Fibroblast of pulmonary artery (primary cell): ENCODE data around the gene COX6A2.
"Not testable (repeated sequence)": the region's sequence is repeated elsewhere in the genome, so short reads cannot be mapped to it uniquely, and the experiment has no call there.

ENCODE experiments used
- DNase-seq: peaks from one replicate; pipeline ENCODE4 v3.0.0-alpha.2; 2010; ENCODE audit warnings: low read depth
- H3K4me3 ChIP-seq: replicated peaks from 2 replicates; pipeline ENCODE4 v1.5.1; 2011; ENCODE audit warnings: low read depth, mild to moderate bottlenecking, control low read depth, low read length, moderate library complexity
- TF ChIP-seq, protein P1 (sequence below): IDR thresholded peaks from 2 replicates; pipeline ENCODE4 v1.5.1; 2011; ENCODE audit warnings: mild to moderate bottlenecking, control low read depth, low read length, inconsistent platforms; ENCODE audit errors: missing control alignments

The COX6A2 gene

GRCh38 chr16:31455601-31456314 lies 27.6 kb upstream of the COX6A2 start:
- DNase-seq, result no peak
- H3K4me3 ChIP-seq, result no peak overlapping the region
- TF ChIP-seq, protein P1, sequence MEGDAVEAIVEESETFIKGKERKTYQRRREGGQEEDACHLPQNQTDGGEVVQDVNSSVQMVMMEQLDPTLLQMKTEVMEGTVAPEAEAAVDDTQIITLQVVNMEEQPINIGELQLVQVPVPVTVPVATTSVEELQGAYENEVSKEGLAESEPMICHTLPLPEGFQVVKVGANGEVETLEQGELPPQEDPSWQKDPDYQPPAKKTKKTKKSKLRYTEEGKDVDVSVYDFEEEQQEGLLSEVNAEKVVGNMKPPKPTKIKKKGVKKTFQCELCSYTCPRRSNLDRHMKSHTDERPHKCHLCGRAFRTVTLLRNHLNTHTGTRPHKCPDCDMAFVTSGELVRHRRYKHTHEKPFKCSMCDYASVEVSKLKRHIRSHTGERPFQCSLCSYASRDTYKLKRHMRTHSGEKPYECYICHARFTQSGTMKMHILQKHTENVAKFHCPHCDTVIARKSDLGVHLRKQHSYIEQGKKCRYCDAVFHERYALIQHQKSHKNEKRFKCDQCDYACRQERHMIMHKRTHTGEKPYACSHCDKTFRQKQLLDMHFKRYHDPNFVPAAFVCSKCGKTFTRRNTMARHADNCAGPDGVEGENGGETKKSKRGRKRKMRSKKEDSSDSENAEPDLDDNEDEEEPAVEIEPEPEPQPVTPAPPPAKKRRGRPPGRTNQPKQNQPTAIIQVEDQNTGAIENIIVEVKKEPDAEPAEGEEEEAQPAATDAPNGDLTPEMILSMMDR, result peak; percentile 41

DNA sequence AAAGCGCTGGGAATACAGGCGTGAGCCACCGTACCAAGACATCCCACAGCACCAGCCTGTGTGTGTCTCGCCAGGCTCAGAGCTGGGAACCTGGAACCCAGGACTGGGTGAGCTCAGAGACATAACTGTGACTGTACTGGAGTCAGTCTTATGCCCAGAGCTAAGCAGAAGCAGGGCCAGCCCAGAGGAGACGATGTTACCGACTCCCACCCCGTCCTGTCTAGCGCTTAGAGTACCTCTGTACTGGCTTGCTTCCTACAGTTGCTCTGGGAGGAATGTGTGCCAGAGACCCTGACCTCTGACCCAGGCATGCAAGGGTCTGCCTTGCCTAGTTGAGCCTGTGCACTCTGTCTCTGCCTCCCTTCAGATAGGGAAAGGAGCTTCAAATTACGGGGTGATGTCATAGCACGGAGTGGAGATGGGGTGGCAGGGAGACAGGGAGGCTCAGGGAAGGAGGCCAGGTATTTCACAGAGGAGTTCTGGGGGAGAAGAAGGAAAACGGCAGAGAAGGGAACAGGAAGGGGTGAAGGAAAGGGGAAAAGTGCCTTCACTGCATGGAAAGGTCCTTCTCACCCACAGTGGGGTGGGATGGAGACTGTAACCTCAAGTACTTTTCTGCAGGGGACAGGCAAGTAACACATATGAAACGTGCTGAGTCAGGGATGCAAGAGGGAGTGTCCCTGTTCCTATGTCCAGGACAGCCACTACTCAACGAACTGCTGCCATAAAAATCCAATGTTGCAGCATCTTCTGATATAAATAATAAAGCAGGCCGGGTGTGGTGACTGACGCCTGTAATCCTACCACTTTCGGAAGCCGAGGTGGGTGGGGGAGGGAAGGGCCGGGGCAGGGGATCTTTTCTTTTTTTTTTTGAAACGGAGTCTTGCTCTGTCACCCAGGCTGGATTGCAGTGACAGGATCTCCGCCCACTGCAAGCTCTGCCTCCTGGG lies 25.4 kb upstream of the COX6A2 start:
- H3K4me3 ChIP-seq, result peak overlapping the region; percentile 19
- TF ChIP-seq, protein P1, result no peak
- DNase-seq, result peak; percentile 65

- TF ChIP-seq, protein P1, result no peak
- peak; percentile 92 for DNase-seq
- H3K4me3 ChIP-seq, result no peak overlapping the region
These were observed 24.5 kb upstream of the COX6A2 start for GRCh38 chr16:31452631-31453106.

GRCh38 chr16:31451681-31452351 lies 23.7 kb upstream of the COX6A2 start:
- TF ChIP-seq, protein P1, result peak; percentile 81
- peak; percentile 73 for DNase-seq
- H3K4me3 ChIP-seq, result no peak overlapping the region

- DNase-seq, result no peak
- no peak overlapping the region for H3K4me3 ChIP-seq
- TF ChIP-seq, protein P1, result no peak
These were observed 23.0 kb upstream of the COX6A2 start for GRCh38 chr16:31451201-31451600.

DNA sequence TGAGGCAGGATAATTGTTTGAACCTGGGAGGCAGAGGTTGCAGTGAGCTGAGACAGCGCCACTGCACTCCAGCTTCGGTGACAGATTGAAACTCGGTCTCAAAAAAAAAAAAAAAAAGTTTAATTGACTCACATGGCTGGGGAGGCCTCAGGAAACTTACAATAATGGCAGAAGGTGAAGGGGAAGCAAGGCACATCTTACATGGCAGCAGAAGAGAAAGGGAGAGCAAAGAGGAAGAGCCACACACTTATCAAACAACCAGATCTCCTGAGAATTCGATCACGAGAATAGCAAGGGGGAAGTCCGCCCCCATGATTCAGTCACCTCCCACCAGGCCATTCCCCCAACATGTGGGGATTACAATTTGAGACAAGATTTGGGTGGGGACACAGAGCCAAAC lies 17.8 kb upstream of the COX6A2 start:
- not testable (repeated sequence) for DNase-seq

DNA sequence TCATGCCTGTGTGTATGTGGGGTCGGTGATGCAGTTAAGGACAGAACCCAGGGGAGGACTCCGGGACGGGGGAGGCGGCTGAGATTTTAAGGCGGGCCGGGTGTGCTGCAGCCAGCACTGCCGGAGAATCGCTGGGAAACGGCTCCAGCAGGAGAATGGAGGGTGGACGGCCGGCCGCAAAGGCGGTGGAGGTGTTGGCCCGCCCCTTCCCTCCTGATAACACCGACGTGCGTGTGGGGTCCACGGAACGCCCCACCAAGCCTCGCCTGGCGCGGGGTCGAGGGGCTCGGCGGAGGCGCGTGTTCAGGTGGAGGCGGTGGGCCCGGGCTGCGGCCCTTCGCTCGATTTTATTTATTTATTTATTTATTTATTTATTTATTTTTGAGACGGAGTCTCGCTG lies 13.8 kb upstream of the COX6A2 start:
- no peak for DNase-seq
- peak overlapping the region; percentile 74 for H3K4me3 ChIP-seq
- TF ChIP-seq, protein P1, result no peak

More for the DNA sequence above, 17.8 kb upstream of the COX6A2 start:
- not testable (repeated sequence) for H3K4me3 ChIP-seq
